ENCODE measurements around the gene SAMD15.
A peak's percentile ranks its signal among the peaks of the same experiment; 100 is the strongest.

- TF ChIP-seq EP300 (IDR thresholded peaks at IDR 0.05; ENCODE audit: borderline replicate concordance) (no peak), RAD21 (IDR thresholded peaks at IDR 0.05; ENCODE audit: low read depth) (no peak), REST (IDR thresholded peaks at IDR 0.05; ENCODE audit: low read depth) (no peak), CEBPB (IDR thresholded peaks at IDR 0.05) (no peak), YY1 (IDR thresholded peaks at IDR 0.05; ENCODE audit: low read depth) (peak; percentile 83), MAX (IDR thresholded peaks at IDR 0.05) (no peak; the same call in 1 of the 2 replicates), FOXM1 (IDR thresholded peaks at IDR 0.05; ENCODE audit: borderline replicate concordance, low read depth) (no peak), USF1 (IDR thresholded peaks at IDR 0.05) (no peak), CREB1 (IDR thresholded peaks at IDR 0.05; ENCODE audit: low read depth) (no peak), TAF1 (IDR thresholded peaks at IDR 0.05; ENCODE audit: low read depth) (peak; percentile 60; the same call in 1 of the 2 replicates), TCF12 (IDR thresholded peaks at IDR 0.05; ENCODE audit: low read depth) (peak; percentile 36; the same call in 1 of the 2 replicates), EGR1 (IDR thresholded peaks at IDR 0.05) (no peak), NFIC (IDR thresholded peaks at IDR 0.05) (no peak), TEAD4 (IDR thresholded peaks at IDR 0.05) (no peak)
Observed at GRCh38 chr14:77376771-77377501, at the start of gene SAMD15, which contains the start of gene TMED8.

Measured in Ishikawa (cell line).